CD4-positive, alpha-beta T cell treated with Interleukin-2 at 100 ng/mL for 4 hours (primary cell): ENCODE results near the gene MYH7.
A peak's percentile ranks its signal among the peaks of the same experiment; 100 is the strongest.
"Not testable (repeated sequence)": the region's sequence is repeated elsewhere in the genome, so short reads cannot be mapped to it uniquely, and the experiment has no call there.

Experiments
- DNase-seq: peaks from one replicate; pipeline ENCODE4 v3.0.0-alpha.2; 2020; ENCODE audit warnings: low spot score

Gene MYH7

DNA sequence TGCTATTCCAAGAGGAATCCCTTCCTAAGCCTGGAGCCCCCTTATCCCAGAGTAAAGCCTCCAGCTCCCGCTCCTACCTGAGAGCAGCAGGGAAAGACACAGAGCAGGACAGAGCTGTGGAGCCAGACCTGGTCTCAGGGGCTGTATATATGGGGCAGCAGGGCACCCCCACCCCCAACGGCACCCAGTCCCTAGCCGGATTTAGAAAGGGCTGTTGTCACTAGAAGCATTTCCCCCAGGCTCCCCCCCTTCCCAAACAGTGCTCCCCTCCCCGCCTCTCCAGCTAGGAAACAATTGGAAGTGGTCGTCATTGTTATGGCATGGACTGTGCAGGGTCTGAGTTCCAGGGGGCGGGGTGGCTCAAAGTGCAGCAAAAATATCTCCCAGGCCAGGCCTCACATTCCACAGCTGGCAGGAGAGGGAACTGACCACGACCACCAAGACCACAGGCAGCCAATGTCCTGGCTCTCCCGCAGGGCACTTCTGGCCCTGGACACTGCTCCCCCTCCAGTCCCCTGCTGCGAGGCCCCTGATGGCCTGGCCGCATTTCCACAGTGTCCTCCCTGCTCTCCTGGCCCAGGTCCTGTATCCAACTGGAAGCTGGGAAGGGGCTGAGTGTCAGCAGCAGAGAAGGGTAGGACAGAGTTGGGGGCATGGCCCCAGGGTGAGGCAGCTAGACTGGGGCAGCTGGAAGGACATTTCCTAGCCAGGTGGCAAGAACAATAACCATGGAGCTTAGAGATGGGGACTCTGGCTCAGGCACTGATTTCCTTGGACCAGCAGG is at the start of gene MYH7:
MYH7 (minus strand) TSS at position 118 of the 784 bp plus-strand sequence. CDS start 1,928 bp downstream, outside the sequence.
- DNase-seq = no peak

DNA sequence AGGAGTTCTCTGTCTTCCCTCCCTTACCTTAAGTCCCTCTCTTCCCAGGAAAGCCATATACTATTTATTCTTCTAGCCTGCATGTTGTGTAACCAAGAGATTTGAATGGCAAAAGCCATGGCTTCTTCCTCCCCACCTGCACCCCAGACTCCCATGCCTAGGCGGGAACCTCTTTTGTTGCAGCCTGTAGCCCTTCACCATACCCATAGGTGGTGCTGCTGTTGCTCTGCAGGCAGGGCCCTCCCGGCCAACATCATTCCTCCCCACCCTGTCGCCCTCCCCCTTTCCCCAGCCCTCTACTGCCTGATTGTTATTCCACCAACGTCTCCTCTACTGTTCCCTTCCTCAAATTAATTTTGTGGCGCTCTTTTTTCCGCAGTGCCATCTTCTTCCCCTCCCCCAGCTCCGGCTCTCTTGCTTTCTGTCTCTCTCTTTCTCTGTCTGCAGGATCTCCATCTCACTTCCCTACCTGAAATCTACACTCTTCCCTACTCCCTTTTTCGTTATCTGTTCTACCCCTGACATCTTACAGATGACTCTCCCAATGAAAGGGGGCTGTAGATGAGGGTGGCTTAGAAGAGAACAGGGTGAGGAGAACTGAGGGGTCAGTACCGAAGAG is 47.9 kb upstream of the MYH7 start:
- no peak for DNase-seq

DNA sequence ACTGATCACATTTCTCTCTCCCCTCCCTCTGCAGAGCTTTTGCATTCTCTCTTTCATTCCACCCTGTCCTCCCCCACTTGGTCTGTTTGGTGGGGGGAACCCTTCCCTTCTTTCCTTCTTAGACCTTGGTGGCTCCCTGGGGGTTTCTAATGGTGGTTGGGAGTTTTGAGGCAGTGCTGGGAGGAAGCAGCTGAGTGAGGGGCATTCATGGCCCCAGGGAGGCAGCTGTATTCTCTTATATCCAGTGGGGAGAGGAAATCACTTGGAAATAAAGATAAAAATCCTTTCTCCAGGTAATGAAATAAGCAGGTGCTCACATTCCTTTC is 47.3 kb upstream of the MYH7 start:
- no peak for DNase-seq

DNA sequence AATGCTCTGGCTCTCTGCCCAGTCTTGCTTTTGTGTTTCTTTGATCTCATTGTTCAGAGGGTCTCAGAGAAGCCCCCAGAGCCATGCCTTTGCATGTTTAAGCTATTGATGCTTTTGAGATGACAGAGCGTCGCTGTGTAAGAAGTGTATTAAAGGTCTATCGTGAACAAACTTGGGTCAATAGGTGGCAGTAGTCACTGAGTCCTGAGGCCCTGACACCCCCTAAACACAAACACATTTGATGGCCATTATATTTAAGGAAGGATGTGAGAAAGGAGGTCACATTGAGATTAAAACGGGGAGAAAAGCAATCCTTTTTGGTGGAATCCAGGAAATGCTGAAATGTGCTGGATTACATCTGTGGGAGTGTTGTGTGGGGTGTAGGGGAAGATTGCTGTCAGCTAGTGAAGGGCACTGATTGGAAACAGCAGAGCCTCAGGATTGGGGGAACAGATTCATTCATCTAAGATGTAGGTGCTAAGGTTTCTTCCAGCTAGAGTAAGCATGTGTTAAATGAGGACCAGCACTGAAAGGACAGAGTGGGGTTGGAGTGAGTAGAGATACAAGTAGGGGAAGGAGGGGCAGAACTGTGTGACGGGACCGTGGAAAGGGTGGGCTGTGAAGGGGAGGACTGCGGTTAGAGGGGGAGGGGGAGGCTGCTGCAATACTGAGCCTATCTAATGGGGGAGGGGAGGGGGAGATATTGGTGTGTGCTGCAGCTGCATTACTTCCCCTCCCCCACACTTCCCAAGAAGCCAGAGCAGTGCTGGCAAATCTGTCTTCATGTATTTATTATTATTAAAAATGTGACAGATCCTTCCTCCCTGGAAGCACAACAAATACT is 46.7 kb upstream of the MYH7 start:
- DNase-seq = no peak

DNA sequence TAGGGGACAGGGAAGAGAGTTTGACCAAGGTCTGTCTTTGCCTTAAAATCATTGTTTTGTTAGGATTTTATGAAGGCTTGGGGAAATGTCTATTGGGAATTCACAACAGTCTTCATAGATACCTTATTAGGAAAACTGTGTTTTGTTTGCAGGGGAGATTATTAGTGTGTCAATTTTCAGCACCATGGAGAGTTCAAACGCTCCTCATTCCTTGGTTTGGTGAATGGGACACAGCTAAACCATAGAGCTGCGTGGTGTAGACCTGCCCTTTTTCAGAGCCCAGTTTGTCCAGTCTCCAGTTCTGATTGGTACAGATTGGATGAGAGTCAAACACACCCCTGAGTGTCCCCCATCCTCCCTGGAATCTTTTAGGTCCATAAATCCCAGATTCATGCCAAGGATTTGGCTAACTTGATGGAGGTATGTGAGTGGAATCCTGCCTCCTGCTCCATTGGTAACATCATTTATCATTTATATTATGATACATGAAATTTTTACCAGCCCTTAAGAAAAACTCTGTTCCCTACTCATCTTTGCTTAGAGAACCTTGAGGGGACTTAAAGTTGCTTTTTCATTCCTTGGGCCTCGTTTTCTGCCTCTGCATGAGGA is 46.0 kb upstream of the MYH7 start:
- DNase-seq = no peak

DNA sequence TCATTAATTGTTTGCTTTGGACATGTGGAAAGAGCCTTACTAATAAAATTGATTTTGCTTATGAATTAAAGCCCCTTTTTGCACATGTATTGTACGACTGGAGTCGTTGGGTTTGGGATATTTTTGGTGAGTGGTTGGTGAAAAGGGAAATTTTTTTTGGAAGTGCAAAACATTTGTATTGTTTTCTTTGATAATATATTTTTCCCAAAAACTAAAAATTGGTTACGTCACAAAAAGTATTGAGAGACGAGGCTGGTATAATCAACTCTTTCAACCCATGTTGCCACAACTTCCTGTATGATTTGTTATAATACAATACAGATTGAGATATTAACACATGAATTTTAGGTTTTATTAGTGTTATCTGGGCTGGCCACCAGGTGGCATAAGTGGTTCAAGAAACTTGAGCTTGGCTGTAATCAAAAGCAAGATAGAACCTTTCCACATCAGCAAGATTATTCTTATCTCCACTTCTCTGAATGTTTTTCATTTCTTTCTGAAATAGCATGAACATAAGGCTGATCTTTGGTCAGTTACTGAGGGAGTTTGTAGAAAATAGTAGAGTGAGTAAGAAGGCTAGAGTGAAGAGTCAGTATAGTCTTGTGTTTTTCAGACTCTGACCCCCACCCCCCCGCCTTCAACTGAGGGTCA is 42.8 kb upstream of the MYH7 start:
- peak; percentile 81 for DNase-seq

DNA sequence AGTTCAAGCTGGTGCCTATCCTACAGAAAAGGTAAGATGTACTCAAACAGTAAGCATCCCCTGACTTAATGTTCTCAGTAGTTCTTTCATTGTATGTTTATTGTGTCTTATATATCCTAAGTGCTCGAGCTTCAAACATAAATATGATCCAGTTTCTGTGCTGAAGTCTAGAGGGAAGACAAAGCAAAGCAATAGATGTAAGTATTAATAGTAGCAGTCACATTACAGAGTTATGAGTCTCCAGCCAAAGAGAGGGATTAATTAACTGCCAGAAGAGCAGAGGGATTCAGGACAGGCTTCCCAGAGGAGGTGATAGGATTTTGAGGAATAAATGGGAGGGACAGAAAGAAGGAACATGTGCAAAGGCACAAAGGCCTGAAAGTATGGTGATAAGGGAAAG is 35.5 kb upstream of the MYH7 start:
- no peak for DNase-seq

DNA sequence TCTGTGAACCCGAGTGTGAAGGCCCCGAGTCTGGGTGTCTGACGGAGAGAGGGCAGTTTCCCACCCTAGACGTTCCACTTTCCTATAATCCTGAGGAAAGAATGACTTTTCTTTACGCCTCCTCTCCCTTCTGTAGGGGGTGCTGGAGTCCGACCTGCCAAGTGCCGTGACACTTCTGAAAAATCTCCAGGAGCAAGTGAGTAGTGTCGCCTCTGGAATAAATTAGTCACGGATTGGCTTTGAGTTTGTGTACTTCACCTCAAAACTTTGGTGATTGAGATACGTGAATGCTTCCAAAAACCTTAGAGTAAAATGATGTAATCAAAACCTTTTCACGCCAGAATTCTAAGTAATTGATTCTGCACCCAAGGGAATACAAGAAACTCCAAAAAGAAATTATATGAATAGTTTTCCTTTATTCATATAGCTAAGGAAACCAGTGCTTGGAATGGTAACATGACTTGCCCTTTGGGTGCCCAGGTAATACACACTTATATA is 34.5 kb upstream of the MYH7 start:
- no peak for DNase-seq

DNA sequence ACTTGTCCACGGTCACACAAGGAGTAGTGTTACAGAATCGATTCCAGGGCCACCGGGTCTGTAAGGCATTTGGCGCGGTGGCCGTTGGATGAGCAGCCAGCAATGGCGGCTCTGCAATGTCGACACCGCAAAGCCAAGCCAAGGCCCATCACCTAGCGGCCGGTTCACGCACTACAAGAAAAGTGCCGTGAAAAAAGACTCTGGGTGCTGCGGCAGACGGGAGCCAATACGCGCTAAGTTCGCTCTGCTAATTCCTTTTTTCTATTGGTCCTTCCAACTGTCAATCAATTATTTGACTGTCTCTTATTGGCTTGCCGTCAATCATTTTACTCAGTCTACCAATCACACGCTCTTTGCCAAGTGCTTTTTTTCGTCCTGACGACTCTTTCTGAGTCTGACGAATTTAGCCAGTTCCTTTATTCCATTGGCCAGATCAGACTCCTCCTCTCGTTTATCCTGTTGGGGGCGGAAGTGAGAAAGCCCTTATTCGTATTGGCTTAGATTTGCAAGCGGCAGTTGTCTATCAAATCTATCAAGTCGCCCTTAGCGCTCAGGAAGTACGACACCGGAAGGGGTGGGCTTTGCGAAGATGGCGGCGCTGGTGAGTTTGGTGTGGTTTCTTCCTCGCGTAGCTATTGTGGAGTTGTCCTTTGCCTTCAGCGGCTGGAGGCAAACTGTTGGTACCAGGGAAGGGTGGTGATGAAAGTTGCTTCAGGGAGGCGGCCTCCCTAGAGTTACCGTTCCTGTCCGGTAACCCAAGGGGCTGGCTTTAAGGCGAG is 33.9 kb upstream of the MYH7 start, which contains the start of gene NGDN:
NGDN (plus strand) TSS at position 577 of the 779 bp plus-strand sequence; CDS start at position 590, 13 bp downstream.
- peak; percentile 98 for DNase-seq

DNA sequence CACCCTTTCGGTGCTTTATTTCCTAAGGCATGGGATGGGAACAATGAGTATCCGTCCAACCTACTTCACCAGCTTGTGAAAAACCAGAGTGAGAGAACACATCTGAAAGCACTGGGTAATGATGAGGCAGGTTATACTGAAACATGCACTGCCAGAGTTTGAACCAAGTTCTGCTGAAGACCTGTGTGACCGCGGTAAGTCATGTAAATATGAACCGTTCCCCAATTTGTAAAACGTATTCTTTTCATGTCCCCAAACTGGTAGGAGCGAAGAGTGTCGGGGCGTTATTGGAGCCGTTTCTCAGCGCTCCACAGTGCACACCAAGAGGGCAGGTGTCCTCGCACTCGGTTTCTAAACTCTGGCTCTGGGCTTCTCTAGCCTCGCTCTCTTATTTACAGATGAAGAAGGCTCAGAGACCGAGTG is 33.3 kb upstream of the MYH7 start:
- DNase-seq = no peak

DNA sequence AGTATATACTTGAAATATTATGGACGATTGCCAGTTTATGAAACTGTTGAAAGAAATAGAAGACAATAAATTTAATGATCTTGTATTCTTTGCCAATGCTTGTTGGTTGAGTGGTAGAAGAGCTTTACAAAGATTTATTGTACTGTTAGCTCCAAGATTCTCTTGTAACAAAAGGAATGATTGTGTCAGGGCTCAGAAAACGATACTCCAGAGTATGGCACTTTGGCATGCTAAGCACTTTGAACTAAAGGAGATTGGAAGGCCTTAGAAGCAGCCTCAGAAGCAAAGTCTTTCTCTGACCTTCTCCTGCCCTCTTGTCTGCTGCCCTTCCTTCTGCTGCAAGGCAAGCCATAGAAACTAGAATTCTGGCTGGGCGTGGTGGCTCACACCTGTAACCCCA is 29.8 kb upstream of the MYH7 start:
- DNase-seq = no peak

DNA sequence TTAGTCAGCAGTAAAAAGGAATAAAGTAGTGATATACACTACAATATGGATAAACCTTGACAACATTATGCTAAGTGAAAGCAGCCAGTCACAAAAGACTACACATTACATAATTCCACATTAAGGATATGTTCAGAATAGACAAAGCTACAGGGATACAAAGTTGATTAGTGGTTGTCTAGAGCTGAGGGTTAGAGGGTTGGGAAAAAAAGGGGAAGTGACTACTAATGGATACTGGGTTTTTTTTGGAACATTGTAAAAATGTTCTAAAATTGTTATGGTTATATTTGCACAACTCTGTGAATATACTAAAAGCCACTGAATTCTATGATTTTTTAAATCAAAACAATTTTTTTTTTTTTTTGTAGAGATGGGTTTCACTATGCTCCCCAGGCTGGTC is 29.2 kb upstream of the MYH7 start:
- no peak for DNase-seq

DNA sequence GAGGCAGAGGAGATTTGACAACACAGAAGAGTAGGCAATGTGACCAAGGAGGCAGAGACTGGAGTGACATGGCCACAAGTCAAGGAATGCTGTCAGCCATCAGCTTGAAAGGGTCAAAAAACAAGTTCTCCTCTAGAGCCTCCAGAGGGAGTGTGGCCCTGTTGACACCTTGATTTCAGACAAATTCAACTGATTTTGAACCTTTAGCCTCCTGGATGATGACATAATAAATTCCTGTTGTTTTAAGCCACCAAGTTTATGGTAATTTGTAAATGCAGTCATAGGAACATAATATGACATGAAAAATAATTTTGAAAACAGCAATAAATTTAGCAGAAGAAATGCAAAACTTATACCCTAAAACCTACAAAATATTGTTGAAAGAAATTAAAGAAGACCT is 25.5 kb upstream of the MYH7 start:
- DNase-seq = no peak

DNA sequence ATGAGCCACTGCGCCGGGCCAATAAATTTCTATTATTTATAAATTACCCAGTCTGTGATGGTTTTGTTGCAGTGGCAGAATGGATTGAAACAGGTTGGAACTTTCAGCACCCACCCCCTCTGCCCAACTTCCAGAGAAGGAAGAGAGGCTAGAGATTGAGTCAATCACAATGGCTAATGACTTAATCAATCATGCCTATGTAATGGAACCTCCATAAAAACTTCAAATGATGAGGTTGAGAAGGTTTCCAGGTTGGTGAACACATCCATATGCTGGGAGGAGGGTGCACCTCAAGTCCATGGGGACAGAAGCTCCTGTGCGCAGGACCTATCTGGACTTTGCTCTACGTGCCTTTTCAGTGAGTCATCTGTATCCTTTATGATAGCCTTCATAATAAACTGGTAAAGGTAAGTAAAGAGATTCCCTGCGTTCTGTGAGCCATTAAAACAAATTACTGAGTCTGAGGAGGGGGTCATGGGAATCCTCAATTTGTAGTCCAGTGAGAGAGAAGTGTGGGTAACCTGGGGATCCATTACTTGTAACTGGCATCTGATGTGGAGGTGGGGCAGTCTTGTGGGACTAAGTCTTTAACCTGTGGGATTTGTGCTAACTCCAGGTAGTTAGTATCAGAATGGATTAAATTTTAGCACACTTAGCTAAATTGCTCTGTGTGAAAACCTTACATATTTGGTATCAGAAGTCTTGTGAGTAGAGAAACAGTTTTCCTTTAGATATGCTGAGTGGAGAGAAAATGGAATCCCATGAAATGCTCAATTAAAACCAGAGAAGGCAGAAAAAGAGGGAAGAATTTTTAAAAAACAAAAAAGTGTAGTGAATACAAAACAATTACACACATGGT is 22.4 kb upstream of the MYH7 start:
- DNase-seq = no peak

DNA sequence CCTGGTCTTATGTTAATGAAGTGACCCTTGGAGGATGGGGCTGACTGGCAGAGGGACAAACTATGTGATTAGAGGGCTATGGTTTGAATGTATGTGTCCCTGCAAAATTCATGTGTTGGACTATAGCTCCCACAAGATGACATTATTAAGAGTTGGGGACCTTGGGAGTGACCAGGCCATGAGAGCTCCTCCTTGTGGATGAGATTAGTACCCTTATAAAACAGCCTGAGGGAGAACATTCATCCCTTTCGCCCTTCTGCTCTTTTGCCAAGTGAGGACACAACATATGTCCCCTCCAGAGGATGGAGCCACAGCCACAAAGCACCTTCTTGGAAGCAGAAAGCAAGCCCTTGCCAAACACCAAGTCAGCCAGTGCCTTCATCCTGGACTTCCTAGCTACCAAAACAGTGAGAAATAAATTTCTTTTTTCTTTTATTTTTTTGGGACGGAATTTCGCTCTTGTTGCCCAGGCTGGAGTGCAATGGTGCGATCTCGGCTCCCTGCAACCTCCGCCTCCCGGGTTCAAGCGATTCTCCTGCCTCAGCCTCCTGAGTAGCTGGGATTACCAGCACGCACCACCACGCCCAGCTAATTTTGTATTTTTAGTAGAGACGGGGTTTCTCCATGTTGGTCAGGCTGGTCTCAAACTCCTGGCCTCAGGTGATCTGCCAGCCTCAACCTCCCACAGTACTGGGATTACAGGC is 21.6 kb upstream of the MYH7 start:
- DNase-seq = not testable (repeated sequence)

DNA sequence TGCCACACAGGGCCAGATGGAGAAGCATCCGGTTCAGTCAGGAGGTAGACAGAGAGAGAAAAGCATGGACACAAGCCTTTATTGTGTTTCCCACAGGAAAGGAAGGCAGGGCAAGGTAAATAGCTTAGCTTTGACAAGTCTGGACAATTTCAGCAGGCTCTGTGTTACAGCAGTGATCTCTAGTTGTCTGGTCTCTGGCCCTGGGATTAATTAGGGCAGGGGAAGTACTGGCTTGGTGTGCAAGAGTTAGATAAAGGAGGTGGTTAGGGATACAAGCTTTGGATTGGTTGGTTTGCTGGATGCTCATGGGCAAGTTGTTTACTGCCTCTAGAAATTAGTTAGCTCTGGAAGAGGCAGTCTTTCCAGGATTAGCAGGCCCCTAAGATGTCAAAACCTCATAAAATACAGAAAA is 19.0 kb upstream of the MYH7 start:
- no peak for DNase-seq

DNA sequence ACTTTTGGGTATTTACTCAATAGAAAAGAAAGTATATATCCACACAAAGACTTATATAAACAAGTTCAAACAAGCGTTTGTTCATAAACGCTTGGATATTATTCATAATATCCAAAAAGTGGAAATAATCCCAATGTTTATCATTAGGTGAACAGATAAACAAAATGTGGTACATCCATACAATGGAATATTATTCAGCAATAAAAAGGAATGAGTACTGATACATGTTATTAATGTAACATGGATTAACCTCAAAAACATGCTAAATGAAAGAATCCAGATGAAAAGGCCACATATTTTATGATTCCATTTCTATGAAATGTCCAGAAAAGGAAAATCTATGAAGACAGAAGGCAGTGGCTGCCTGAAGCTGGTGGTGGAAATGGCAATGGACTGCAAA is 16.8 kb upstream of the MYH7 start:
- no peak for DNase-seq

DNA sequence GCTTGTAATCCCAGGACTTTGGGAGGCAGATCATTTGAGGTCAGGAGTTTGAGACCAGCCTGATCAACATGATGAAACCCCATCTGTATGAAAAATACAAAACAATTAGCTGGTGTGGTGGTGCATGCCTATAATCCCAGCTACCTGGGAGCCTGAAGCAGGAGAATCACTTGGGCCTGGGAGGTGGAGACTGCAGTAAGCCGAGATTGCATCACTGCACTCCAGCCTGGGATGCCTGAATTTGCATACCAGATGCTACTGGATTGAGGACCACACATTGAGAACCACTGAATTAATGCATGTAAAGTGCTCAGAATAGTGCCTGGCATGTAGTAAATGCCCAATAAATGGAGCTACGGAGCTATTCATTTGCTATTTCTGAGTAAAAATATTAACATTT is 14.9 kb upstream of the MYH7 start:
- DNase-seq = no peak

DNA sequence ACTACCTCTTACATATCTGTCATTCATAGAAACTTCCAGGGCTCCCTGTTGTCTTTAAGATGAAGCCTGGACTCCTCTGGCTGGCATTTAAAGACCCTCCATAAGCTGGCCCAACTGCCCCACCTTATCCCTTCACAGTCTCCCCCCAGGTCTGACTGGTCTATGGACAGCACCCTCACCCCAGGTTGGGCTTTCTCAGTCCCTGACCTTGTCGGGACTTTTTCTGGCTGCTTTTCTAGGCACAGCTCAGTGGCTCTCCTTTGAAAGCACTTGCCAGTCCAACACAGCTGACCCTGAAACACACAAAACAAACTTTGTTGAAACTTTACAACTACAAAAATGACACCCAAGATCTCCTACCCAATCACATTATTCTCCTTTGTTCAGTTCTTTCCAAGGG is 13.9 kb upstream of the MYH7 start:
- no peak for DNase-seq
